Stimulated activated CD4-positive, alpha-beta T cell treated with anti-CD3 and anti-CD28 coated beads, TNF-alpha, amount 100 ng/mL, for 24 hours (primary cell): ENCODE data around the gene TMEM120B.
A peak's percentile ranks its signal among the peaks of the same experiment; 100 is the strongest.
"Not testable (repeated sequence)": the region's sequence is repeated elsewhere in the genome, so short reads cannot be mapped to it uniquely, and the experiment has no call there.

Source experiments
- DNase-seq, 3 experiments: peaks; one replicate each; pipeline ENCODE4 v3.0.0-alpha.2; 2020; ENCODE audit warnings: low read depth in 3 of 3

The TMEM120B gene

DNA sequence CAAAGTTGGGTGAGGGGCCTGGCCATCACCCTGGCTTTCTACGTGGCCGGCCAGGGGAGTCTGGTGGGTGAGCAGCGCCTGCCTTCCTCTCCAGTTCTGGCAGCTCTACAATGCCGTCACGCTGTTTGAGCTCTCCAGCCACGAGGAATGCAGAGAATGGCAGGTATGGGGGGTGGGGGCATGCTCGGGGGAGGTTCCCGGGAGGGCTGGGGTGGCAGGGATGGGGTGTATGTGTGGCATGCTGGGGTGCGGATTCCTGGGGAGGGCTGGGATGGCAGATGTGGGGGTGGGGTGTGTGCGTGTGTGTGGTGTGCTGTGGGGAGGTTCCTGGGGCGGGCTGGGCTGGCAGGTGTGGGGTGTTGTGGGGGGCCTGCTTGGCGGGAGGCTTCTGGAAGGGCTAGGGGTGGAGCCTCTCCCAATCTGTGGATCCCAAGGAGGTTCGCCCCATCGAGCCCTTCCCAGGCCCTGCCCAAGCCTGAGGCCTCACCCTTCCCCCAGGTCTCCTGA lies 62.5 kb downstream of the TMEM120B start:
- no peak for DNase-seq

DNA sequence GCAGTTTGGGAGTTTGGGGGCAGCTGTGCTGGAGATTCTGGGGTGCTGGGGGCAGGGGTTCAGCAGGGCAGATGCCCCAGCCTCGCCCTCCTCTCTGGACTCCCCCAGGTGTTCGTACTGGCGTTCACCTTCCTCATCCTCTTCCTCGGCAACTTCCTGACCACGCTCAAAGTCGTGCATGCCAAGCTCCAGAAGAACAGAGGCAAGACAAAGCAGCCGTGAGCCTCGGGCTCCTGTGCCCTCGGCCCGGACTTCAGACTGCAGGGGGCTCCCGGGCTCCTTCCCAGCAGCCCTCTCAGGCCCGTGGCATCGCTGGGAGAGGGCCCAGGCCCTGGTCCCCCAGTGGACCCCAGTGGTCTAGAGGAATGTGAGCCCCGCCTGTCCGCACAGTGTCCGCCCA lies 62.9 kb downstream of the TMEM120B start:
- DNase-seq, result no peak

DNA sequence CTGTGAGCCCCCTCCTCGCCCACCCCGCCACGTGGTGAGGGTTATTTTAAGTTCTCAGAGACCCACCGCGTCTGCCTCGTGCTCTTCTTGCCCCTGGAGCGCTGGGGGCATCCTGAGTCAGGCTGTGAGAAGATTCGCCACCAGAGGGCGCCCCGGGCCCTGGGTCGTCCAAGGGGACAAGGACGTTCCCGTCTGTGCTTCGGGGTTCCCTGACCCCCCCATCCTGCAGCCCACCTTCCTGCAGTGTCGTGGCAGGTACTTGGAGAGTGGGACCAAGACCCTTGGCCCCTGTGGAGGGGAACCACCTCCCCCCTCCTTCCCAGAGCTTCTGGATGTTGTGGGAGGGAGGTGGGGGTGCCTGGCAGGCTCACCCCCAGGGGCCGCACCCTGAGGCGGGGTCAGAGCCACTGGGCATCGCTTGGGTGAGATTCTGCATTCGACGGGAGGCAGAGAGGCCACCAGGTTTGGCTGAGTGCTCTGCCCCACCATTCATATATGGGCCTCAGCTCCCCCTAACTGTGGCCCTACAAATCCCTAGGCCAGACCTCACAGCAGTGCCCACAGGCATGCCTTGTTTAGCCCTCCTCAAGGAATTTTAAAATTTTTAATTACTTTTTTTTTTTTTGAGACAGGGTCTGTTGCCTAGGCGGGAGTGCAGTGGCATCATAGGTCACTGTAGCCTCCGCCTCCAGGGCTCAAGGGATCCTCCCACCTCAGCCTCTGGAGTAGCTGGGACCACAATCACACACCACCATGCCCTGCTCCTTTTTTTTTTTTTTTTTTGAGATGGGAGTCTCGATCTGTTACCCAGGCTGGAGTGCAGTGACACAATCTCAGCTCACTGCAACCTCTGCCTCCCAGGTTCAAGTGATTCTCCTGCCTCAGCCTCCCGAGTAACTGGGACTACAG lies 63.9 kb downstream of the TMEM120B start:
- peak; percentile 81 to 90 (median 81) for DNase-seq

DNA sequence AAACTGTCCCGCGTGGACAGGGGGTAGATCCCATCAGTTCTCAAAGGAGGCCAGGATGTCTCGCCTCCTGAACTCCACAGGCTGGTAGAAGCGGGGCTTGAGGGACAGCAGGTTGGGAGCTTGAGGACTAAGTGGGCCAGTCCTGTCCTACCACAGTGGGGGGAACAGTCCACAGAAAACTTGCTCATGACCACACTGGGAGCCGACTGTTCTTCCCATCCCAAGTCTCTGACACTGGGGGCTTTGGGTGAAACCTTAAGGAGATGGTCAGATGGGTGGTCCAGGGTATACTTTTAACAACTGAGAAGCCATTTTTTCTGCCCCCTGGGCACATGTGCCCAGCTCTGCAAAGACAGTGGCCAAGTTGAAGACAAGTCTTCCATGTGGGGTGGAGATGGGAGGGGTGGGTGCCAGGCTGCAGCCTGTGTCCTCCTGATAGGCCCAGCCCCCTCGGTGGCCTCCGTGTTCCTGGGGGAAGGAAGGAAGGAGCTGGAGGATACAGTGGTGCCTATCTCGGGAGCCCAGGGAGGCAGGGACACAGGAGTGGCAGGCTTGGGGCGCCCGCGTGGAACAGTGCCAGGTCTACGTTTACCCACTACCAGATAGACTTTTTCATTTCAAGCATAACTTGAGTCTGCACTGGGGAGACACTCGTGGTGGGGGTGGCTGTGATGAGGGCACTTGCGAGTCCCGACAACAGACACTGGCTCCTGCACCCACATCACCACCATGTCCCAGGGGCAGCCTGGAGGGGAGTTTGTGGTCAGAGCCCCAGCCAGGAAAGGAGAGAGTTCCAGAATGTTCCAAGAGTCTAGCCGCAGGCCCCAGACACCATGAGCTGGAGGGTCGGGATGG lies 66.2 kb downstream of the TMEM120B start:
- DNase-seq, result no peak

DNA sequence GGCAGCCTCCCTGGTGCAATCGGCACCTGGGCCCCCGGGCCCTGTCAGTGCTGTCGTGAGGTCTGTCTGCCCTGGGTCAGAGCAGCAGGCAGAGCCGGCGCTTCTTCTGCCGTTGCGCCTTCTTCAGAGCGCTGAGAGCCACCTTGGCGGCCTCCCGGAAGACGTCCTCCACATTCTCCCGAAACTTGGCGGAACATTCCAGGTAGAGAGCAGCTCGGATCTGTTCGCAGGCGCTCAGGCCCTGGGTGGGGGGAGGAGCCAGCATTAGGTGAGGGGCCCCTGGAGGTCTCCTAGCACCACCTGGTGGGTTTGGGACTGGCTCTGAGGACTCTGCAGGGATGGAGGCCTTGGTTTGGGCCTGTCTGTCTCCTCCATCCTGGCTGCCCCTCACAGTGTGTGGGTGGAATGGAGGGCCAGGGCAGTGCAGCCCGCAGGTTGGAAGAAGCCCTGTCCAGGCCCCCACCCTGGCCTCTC lies 66.9 kb downstream of the TMEM120B start:
- DNase-seq, result no peak

DNA sequence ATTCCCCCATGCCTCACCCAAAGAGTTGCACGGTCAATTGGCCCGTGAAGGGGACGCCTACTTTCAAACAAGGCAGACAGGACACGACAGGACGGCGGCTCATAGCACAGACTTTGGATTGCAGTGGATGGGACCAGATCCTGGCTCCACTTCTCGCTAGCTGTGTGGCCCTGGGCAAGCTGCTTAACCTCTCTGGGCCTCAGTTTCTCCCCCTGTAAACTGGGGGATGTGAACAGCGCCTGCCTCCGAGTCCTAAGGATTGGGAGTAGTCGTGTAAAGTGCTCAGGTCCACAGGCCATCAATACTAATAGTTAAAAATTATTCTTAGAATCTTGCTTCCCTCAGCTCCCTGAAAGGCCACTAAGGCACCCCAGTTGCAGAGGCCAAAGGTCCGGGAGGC lies 67.9 kb downstream of the TMEM120B start:
- DNase-seq, result no peak

DNA sequence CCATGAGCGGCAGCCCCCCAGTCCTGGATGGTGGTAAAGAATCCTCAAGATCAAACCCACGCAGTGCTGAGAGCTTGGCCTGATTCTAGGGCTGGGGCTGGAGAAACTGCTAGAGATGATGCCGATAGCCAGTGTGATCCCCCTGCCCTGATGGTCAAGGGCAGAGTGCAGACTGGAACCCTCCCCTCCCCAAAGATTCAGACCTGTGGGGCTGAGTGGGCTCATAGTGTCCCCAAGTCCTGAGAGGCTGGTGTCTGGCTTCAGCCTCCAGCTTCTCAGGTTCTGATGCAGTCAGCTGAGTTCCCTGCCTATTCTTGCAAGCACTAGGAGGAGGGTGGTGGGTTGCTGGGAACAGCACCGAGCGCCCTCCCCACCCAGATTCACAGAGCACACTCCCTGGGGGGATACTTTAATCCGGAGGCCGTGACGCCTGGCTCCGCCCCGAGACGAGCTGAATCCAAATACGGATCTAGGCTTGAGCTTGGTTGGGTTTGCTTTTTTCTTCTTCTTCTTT lies 69.0 kb downstream of the TMEM120B start:
- no peak for DNase-seq

DNA sequence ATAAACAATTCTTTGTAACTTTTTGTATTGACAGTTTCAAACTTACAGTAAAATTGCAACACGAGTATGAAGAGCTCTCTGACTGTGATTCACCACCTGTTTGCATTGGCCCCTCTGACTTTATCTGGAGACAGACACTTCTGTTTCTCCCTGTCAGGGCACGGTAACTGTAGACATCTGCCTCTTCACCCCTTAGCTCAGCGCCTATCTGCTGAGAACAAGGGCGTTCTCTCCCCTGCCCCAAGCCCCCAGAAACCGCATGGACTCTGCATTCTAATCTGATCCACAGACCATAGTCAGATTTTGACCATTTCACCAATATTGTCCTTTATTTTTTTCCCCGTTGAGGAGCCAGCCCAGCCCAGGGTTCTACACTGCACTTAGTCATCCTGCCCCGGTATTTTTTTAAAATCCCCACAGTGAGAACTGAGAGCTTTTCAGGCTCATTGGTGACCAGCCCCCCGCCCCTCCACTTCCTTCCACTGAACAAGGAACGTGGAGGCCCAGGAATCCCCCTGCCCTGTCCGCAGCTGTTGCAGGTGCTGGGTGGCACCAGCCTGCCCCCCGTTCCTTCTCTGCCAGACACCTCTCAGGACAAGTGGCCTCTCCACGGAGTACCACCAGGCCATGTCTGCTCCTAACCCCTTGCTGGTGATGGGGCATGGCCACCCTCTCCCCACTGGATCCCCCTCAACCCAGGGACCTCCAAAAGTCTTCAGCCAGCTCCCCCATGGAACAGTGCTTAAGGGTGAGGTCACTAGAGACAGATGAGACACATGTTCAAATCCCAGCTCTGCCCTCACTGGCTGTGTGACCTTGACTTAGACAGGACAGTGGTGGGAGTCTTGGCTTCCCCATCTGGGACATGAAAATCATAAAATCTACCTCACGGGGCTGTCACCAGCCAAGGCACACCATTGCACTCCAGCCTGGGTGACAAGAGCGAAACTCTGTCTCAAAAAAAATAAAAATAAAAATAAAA lies 69.7 kb downstream of the TMEM120B start:
- DNase-seq, result peak in 1 of 3 experiments; percentile 73

DNA sequence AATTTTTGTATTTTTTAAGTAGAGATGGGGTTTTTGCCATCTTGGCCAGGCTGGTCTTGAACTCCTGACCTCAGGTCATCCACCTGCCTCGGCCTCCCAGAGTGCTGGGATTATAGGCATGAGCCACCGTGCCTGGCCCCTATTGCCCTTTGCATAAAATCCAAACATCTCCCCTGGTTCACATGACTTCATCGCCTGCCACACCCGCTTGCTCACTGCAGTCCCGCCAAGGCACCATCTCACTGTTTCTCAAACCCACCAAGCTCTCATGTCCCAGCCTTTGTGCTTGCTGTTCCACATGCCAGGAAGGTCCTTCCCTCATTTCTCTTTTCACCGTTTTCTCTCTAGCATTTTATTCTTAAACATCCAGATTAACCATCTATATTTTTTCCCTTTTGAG lies 71.2 kb downstream of the TMEM120B start:
- no peak for DNase-seq

DNA sequence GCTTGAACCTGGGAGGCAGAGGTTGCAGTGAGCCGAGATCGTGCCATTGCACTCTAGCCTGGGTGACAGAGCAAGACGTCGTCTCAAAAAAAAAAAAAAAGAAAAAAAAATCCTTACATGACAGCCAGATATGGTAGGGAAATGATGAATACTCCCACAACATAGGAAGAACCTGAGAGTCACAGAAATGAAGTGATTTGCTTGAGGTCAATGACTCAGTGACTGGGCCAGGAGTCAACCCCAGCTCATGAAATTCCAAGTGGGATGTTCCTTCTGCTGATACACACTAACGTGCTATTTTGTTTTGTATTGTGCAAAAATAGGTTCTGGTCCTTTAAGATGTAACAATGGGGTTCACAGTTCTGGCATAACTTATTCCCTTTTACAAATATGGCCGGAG lies 71.9 kb downstream of the TMEM120B start:
- no peak for DNase-seq

DNA sequence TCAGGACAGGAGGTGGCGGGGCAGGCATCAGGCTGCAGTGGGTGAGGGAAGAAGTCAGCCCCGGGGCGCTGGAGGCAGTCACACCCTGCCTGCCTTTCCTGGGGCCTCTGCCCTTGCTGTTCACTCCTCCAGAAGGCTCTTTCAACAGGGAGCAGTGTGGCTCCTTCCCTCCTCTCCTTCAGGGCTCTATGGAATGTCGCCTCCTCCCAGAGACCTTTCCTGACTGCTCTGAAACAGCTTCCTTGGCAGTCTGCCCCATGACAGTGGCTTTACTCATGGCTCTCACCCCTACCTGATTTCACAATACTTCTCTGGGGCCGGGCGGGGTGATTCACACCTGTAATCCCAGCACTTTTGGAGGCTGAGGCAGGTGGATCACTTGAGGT lies 73.9 kb downstream of the TMEM120B start:
- DNase-seq, result no peak

DNA sequence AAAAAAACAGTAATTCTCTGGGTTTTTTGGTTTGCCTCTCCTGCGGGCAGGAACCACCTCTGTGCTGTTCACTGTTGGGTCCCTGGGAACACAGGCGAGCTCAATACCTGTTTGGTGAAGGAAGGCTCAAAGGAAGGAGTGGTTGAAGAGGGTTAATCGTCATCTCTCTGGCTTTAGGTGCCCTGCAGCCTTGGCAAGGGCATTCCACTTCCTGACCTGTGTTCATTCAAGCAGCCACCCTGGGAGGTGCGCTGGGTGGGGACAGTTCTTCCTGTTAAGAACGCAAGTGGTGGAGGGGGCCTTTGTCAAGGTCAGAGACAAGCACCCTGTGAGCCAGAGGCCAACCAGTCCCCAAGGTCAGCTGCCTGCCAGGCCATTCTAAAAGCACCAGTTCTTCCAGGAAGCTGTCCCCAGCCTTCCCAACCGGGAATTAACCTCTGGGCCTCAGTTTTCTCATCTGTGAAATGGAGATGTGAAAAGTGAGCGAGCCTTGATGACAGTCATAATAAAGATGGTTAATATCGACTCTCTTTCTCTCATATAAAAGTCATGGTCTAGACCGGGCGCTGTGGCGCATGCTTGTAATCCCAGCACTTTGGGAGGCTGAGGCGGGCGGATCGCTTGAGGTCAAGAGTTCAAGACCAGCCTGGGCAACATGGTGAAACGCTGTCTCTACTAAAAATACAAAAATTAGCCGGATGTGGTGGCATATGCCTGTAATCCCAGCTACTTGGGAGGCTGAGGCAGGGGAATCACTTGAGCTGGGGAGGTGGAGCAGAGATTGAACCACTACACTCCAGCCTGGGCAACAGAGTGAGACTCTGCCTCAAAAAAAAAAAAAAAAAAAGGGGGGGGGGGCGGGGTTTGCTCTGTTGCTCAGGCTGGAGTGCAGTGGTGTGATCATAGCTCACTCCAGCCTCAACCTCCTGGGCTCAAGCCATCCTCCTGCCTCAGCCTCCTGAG lies 74.8 kb downstream of the TMEM120B start:
- DNase-seq, result no peak

DNA sequence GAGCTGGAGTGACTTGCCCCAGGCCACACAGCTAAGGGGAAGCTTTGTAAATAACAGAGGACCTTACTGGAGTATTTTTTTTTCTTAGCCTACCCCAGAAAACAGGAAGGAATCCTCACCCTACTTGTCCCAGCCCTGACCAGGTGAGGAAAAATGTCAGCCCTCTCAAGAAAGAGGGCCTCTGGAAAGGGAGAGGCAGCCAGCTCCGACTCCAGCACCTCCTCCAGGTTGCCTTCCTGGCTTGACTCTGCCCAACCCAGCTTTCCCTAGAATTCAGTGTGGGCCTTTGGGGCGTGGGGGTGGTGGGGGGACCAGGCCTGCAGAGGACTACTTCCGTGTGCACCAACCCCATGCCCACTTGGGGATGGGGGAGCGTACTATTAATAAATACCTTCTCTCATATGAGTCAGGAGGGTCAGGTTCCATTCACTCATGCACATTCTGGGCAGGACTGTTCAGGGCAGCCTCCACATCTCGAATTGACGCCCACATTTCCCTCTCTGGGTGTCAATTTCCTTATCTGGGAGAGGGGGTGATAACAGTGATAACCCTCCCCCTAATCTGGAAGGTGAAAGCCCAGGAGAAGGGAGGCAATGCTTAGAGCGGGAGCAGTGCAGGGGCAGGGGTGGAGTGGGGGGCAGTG lies 75.7 kb downstream of the TMEM120B start:
- DNase-seq, result no peak

DNA sequence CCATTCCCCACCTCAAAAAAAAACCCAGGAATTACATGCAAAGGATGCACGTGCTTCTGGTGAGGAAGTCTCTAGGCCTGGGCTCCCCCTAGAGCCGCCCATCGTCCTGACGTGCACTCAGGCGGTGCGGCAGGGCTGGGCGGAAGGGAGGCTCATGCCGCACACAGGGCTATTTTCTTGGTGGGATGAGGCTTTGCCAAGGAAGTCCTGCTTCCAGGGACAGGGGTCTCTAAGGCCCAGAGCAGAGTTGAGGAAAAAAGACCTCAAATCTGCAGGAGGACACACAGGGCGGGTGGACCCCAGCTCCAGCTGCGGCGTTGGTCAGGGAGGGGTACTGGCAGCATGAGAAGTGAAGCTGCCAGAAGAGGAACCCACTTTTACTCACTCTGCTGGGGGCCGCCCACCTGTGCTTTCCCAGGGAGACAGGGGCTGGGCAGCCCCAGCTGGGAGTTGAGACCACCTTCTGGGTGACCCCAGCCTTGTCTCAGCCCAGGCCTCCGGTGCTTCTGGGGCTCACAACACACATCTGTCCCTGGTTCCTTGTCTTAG lies 76.8 kb downstream of the TMEM120B start:
- DNase-seq, result no peak

DNA sequence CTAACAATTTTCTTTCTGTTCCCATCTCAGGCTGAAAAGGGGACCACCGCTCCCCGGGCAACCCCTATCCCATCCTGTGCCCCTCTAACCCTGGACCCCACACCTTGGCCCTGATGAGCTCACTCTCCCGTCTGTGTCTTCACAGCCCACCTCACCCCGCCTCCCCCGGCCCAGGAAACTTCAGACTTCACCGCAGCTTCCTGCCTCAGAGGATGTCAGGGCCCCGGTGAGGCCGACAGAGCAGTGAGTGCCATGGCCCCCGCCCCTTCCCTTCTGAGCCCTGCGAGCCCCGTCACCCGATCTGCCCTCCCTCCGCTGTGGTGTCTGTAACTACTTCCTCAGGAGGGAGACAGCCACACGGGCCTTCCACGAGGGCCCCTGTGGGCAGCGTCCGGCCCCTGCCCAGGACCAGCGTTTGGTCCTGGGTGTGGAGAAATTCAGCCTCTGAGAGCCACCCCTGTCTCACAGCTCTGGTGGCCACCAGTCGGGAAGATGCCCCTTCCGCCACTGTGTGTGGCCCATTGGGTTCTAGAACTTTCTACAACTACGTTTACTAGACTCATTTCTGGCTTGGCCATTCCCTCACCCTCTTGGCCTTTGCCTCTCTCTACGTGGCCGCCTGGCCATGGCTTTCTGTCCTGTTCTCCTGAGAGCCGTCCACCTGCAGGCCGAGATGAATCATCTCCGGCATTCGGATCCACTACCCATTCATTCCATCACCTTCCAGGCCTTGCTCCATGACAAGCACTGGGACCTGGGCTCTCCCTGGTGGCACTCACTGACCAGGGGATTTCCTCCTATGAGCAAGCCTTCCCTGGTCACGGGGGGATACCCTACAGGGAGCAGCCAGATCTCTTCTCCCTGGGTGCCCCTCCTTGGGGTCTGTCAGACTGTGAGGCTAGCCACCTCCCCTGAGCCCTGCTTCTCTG lies 77.5 kb downstream of the TMEM120B start:
- DNase-seq, result peak; percentile 83 to 94 (median 84)

DNA sequence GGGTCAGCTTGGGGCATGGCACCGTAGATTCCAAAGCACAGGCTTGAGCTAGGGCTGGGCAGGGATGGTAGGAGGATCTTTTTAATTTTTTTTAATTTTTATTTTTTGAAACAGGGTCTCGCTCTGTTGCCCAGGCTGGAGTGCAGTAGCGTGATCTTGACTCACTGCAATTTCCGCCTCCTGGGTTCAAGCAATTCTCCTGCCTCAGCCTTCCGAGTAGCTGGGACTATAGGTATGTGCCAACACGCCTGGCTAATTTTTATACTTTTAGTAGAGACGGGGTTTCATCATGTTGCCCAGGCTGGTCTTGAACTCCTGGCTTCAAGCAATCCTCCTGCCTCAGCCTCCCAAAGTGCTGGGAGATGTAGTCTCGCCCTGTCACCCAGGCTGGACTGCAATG lies 78.2 kb downstream of the TMEM120B start:
- not testable (repeated sequence) for DNase-seq

DNA sequence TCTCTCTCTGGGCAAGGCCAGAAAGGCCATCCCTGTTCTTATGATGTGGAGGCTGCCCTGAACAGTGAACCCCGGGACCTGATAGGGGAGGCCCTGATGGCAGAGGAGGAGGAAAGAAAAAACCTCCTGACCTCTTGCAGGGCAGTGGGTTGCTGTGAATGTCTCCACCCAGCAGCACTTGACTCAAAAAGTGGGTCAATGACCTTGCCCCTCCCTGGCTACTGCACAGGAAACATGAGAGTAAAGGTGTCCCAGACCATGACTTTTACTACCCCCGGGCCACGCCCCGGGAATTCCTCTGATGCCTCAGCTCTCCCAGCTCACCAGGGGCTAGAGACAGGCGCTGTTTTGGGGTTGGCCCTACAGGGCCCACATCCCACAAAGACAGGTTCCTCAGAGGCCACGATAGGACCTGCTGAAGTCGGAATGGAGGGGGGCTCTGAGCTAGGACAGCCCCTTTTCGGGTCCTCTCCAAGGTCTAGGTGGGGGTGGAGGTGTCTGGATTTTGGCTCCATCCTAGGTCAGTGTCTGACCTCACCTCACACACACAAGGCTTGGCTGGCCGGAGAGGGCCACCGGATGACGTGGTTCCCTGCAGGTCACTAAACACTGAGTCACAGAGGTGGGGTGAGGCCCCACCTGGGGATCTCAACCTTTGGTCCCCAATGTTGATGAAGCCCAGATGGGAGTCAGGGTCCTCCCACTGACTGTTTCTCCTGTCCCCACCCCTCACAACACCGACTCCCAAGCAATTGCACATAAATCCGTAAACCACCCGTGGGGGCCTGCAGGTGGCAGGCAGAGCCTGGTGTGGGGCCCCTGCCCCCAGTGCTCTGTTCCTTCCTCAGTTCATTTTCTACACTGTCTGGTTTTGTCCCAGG lies 79.4 kb downstream of the TMEM120B start:
- DNase-seq, result no peak
